ENCODE data around the gene WNK1. TPM values are rescaled to one million over a fixed set of nuclear protein-coding genes. Genes with fewer than 3 reads are reported as not detected.

WNK1 gene
- total RNA-seq, 4 donors from 2014 or later: 273 to 518 (median 346) TPM

GRCh38 chr12:905261-906031 lies 153.1 kb downstream of the WNK1 start:
- intact Hi-C loops (cut with DNase I; ENCODE audit: low total_unique reads): no loop called here
- no peak overlapping the region for H3K4me3 ChIP-seq (ENCODE audit: low read depth, poor library complexity, severe bottlenecking)
- TF ChIP-seq POLR2A (IDR thresholded peaks at IDR 0.05) (no peak), CTCF (IDR thresholded peaks at IDR 0.05) (no peak)
- DNase-seq (ENCODE audit: low spot score in 2 of 2): no peak
- 90% methylated on average over 9 of the region's 9 CpGs for WGBS, 2 donors

GRCh38 chr12:906062-906585 lies 153.7 kb downstream of the WNK1 start:
- 82 to 90% methylated on average over 10 of the region's 10 CpGs for WGBS, 2 donors
- intact Hi-C loops (cut with DNase I; ENCODE audit: low total_unique reads): no loop called here
- H3K4me3 ChIP-seq (ENCODE audit: low read depth, poor library complexity, severe bottlenecking): no peak overlapping the region
- TF ChIP-seq CTCF (IDR thresholded peaks at IDR 0.05): no peak
- no peak for TF ChIP-seq POLR2A (IDR thresholded peaks at IDR 0.05)
- no peak for DNase-seq (ENCODE audit: low spot score in 2 of 2)

- DNase-seq (ENCODE audit: low spot score in 2 of 2): no peak
- WGBS, 2 donors: 79 to 81% methylated on average over 16 of the region's 16 CpGs
- no peak overlapping the region for H3K4me3 ChIP-seq (ENCODE audit: low read depth, poor library complexity, severe bottlenecking)
- intact Hi-C loops (cut with DNase I; ENCODE audit: low total_unique reads): no loop called here
- no peak for TF ChIP-seq POLR2A (IDR thresholded peaks at IDR 0.05)
- no peak for TF ChIP-seq CTCF (IDR thresholded peaks at IDR 0.05)
Observed at GRCh38 chr12:907413-908185, 155.2 kb downstream of the WNK1 start.

- H3K4me3 ChIP-seq (ENCODE audit: low read depth, poor library complexity, severe bottlenecking): no peak overlapping the region
- 72 to 75% methylated on average over 3 of the region's 3 CpGs for WGBS, 2 donors
- DNase-seq (ENCODE audit: low spot score in 2 of 2): no peak
- TF ChIP-seq POLR2A (IDR thresholded peaks at IDR 0.05) (no peak), CTCF (IDR thresholded peaks at IDR 0.05) (no peak)
- intact Hi-C loops (cut with DNase I; ENCODE audit: low total_unique reads): no loop called here
Observed at GRCh38 chr12:909861-910260, 157.5 kb downstream of the WNK1 start.

- WGBS, 2 donors: 76 to 79% methylated on average over 4 of the region's 4 CpGs
- no peak for DNase-seq (ENCODE audit: low spot score in 2 of 2)
- TF ChIP-seq POLR2A (IDR thresholded peaks at IDR 0.05) (no peak), CTCF (IDR thresholded peaks at IDR 0.05) (no peak)
- intact Hi-C loops (cut with DNase I; ENCODE audit: low total_unique reads): no loop called here
- H3K4me3 ChIP-seq (ENCODE audit: low read depth, poor library complexity, severe bottlenecking): no peak overlapping the region
Observed at GRCh38 chr12:910416-910815, 158.0 kb downstream of the WNK1 start.

All from lower leg skin (tissue), 4 donors.